Activated T-helper 1 cell treated with anti-CD3 and anti-CD28 coated beads, Interleukin-12 subunit alpha, Interleukin-12 subunit beta, Interleukin-2, Interleukin-4 antibody, amounts not matched to agents 30 ng/mL and 10 ng/mL and 1 ng/mL, durations not matched to agents 14 hours and 24 hours and 36 hours (primary cell): ENCODE data around the gene VWA5B1. TPM values are rescaled to one million over a fixed set of nuclear protein-coding genes. Genes with fewer than 3 reads are reported as not detected.
"Not testable (repeated sequence)": the region's sequence is repeated elsewhere in the genome, so short reads cannot be mapped to it uniquely, and the experiment has no call there.

Experiments
- DNase-seq: peaks from one replicate; pipeline ENCODE4 v3.0.0; 2021; ENCODE audit warnings: low spot score
- H3K27ac Mint-ChIP-seq: one replicate; pipeline ENCODE4 v1.8.0; 2021; ENCODE audit warnings: mild to moderate bottlenecking, mixed read lengths
- H3K27me3 Mint-ChIP-seq: one replicate; pipeline ENCODE4 v1.8.0; 2022; ENCODE audit warnings: mild to moderate bottlenecking, moderate library complexity, mixed read lengths; ENCODE audit not compliant: insufficient read depth
- H3K36me3 Mint-ChIP-seq: one replicate; pipeline ENCODE4 v1.8.0; 2021; ENCODE audit warnings: low read depth, mixed read lengths
- H3K4me1 Mint-ChIP-seq: one replicate; pipeline ENCODE4 v1.8.0; 2021; ENCODE audit warnings: low read depth, mixed read lengths
- H3K4me3 Mint-ChIP-seq: one replicate; pipeline ENCODE4 v1.8.0; 2021; ENCODE audit warnings: mild to moderate bottlenecking, moderate library complexity, mixed read lengths
- H3K9me3 Mint-ChIP-seq: one replicate; pipeline ENCODE4 v1.8.0; 2021; ENCODE audit warnings: mixed read lengths
- intact Hi-C: fragments of 100-400 bp; cut with micrococcal nuclease; formaldehyde crosslinking; loops from one replicate; pipeline ENCODE4 v1.15.1; 2024
- total RNA-seq: library from RNA; stranded (reverse); gene quantifications from 2 replicates; pipeline ENCODE4 v1.2.3, GENCODE V29; 2022

Gene VWA5B1
- total RNA-seq, 1 donor from 2014 or later: 0.05 TPM

DNA sequence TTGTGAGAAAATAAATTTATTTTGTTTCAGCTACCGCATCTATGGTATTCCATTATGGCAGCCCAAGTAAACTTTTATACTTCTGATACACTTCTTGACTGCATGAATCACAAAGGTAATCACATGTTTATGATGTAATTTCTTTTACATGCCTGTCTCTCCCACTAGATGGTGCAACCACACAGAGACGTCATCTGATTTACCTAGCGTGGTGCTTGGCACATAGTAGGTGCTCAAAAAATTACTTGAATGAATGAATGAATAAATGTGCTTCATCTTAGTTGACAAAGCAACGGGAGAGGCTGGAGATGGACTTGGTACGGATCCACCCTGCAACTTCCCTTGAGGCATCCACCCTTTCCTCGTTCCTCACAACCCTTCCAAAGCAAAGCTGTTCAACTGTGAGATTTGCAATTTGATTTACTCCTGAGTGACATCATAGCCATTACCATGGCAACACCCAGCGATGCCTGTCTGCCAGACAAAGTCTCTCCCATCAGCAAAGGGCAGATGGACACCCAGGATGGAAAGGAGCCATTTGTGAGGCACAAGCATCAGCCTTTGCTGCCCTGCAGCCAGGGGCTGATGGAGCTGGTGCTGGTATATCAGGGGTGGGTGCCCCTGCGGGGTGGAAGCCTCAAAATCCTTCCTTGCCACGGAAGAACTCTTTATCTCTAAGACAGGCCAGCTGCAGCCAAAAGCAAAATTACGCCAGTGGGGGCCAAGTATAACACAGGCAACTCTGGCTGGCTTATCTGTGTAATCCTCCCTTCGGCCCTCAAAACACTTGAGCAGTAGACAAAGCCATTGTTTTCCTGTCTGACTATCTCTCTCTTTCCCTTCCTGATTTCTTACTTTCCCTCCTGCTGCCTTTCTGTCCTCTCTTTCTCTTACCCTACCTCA lies 18.9 kb upstream of the VWA5B1 start:
- no peak overlapping the region for H3K27ac Mint-ChIP-seq
- no peak overlapping the region for H3K4me3 Mint-ChIP-seq
- DNase-seq: no peak
- intact Hi-C loops: no loop called here
- H3K4me1 Mint-ChIP-seq: no peaks in the 10 kb centered on the region
- peaks cover 8% of the 10 kb centered on the region for H3K9me3 Mint-ChIP-seq
- H3K36me3 Mint-ChIP-seq: no peaks in the 10 kb centered on the region
- peaks cover 14% of the 10 kb centered on the region for H3K27me3 Mint-ChIP-seq

DNA sequence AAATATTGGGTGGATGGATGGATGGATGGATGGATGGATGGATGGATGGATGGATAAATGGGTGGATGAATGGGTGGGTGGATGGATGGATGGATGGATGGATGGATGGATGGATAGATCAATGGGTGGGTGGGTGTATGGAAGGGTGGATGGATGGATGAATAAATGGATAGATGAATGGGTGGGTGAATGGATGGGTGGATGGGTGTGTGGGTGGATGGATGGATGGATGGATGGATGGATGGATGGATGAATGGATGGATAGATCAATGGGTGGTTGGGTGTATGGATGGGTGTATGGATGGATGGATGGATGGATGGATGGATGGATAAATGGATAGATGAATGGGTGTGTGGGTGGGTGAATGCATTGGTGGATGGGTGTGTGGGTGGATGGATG lies 17.0 kb upstream of the VWA5B1 start:
- intact Hi-C loops, H3K4me1 Mint-ChIP-seq, H3K36me3 Mint-ChIP-seq, H3K4me3 Mint-ChIP-seq, H3K9me3 Mint-ChIP-seq, H3K27ac Mint-ChIP-seq, DNase-seq: not testable (repeated sequence)
- peaks cover 12% of the 10 kb centered on the region for H3K27me3 Mint-ChIP-seq

DNA sequence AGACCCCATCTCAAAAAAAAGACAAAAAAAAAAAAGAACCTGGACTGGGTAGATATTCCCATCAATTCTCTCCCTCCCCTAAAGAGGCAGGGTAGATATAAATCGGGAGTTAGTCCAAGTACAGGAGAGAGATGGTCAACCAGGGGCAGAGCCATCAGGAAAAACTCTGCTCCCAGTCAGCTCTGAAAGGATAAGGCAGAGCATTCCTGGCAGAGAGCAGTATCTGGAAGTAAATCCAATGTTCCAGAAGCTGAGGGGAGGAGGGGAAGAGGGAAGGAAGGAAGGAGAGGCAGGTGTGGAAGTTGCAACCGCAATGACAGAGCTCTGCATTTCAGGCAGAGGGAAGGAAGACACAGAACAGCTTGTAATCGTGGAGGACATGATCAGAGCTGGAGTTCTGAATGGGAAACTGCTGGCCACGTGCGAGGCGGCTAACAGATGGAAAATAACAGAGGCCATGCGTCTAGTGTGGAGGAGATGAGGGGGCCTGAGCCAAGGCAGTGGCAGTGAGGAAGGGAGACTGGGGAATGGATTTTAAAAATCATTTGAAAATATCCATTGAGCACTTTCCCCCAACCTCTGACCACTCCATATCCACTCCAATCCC lies 15.3 kb upstream of the VWA5B1 start:
- Mint-ChIP-seq H3K27me3 (peaks cover 12% of the 10 kb centered on the region), H3K9me3 (peaks cover 7% of the 10 kb centered on the region), H3K4me3 (no peak overlapping the region), H3K36me3 (no peaks in the 10 kb centered on the region), H3K27ac (no peak overlapping the region), H3K4me1 (no peaks in the 10 kb centered on the region)
- intact Hi-C loops: no loop called here
- DNase-seq: no peak

DNA sequence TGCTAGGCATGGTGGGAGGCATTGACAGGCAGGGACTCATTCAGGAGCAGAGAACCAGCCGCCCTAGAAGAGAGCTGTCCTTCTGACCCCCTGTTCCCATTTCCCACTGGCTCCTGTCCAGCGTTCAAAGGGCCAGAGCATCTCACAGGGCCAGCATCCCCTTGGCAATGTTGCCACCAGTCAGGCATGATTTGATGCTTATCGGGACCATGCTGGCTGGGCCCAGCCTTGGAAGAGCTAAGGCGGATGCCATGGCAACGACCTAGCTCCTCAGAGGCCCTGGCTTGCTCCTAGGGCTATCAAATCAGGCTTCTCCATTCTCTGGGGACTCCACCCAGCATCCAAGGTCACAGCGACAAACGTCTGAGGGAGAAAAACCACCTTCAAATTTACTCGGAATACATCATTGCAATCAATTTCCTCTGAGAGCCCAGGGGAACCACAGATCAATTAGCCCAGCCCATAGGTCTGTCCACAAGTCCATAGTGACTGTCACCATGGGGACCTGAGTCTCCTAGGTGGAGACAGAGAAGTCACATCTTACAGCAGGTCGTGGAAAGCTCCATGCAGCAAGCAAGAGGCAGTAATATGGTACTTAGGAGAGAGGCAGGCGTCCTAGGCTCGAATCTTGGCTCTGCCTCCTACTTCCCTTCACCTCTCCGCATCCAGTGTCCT lies 14.1 kb upstream of the VWA5B1 start:
- no peak for DNase-seq
- Mint-ChIP-seq H3K27ac (no peak overlapping the region), H3K4me3 (no peak overlapping the region), H3K9me3 (no peaks in the 10 kb centered on the region), H3K36me3 (no peaks in the 10 kb centered on the region), H3K4me1 (no peaks in the 10 kb centered on the region), H3K27me3 (peaks cover 7% of the 10 kb centered on the region)
- intact Hi-C loops: no loop called here

DNA sequence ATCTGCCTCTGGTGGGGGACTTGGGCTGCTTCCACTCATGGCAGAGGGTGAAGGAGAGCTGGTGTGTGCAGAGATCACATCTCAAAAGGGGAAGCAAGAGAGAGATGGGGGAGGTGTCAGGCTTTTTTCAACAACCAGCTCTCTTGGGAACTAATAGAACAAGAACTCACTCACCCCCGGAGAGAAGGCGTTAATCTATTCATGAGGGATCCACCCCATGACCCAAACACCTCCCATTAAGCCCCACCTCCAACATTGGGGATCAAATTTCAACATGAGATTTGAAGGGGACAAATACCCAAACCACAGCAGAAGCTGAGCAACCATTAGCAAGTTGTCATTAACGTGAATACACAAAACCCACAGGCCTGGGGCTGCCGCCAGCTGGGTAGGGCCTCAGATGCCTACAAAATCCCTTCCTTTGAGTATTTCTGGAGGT lies 12.0 kb upstream of the VWA5B1 start:
- H3K4me1 Mint-ChIP-seq: no peaks in the 10 kb centered on the region
- no peak overlapping the region for H3K4me3 Mint-ChIP-seq
- no peaks in the 10 kb centered on the region for H3K9me3 Mint-ChIP-seq
- intact Hi-C loops: no loop called here
- DNase-seq: no peak
- H3K27ac Mint-ChIP-seq: no peak overlapping the region
- H3K36me3 Mint-ChIP-seq: no peaks in the 10 kb centered on the region
- H3K27me3 Mint-ChIP-seq: peaks cover 7% of the 10 kb centered on the region

DNA sequence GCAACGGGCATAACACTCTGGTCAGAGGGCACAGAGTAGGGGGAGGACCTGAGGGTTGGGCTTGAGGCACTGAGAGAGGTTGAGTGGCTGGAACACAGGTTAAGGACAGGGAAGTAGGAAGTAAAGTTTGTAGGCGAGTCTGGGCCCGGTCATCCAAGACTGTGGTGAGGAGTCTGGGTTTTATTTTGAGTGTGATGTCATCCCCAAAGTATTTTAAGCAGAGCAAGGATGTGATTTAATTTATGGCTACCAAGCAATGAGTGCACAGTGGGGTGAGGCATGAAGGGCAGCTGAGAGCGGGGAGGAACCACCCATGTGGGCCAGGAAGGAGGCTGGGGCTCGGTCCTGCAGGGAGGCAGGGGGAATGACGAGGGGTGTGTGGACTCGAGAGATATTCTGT lies 11.2 kb upstream of the VWA5B1 start:
- Mint-ChIP-seq H3K27ac (no peak overlapping the region), H3K36me3 (no peaks in the 10 kb centered on the region), H3K4me1 (no peaks in the 10 kb centered on the region), H3K4me3 (no peak overlapping the region), H3K9me3 (no peaks in the 10 kb centered on the region), H3K27me3 (peaks cover 7% of the 10 kb centered on the region)
- no peak for DNase-seq
- intact Hi-C loops: no loop called here

DNA sequence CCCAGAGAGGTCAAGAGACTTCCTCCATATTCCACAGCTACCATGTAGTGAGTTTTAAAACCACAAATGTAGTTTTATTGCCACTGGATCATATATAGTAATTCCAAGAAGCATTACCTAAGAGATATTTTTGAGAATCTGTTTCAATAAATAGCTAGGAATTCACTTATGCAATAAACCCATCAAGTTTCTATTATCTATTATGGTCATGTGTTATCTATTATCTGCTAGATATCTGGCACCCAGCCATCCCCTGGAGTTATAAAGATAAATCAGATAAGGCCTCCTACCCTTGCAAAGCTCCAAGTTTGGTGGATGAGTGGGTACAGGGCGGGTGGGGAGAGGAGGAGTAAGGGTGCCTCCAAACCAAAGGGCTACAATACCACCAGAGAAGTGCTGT lies 10.3 kb upstream of the VWA5B1 start:
- Mint-ChIP-seq H3K36me3 (no peaks in the 10 kb centered on the region), H3K4me1 (no peaks in the 10 kb centered on the region), H3K4me3 (no peak overlapping the region), H3K27me3 (peaks cover 14% of the 10 kb centered on the region), H3K27ac (no peak overlapping the region), H3K9me3 (no peaks in the 10 kb centered on the region)
- intact Hi-C loops: no loop called here
- DNase-seq: no peak

DNA sequence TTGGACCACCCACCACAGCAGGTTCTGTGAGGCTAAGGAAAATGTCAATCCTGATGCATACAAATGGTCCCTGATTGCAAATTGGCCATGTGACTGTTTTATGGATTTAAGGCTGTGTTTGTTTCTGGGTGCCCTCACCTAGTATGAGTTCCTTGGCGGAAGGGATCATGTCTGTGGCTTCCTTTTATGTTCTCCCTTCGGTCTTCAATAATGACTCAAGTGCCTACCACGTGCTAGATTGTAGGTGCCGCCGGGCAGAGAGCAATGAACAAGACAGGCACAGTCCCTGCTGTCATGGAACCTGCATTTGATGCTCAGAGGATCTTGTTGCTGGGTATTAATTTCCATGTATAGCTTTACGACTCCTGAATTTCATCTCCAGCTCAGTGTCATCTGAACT lies 9.8 kb upstream of the VWA5B1 start:
- no peaks in the 10 kb centered on the region for H3K4me1 Mint-ChIP-seq
- no peaks in the 10 kb centered on the region for H3K9me3 Mint-ChIP-seq
- peaks cover 14% of the 10 kb centered on the region for H3K27me3 Mint-ChIP-seq
- H3K27ac Mint-ChIP-seq: no peak overlapping the region
- DNase-seq: no peak
- intact Hi-C loops: no loop called here
- no peak overlapping the region for H3K4me3 Mint-ChIP-seq
- no peaks in the 10 kb centered on the region for H3K36me3 Mint-ChIP-seq

DNA sequence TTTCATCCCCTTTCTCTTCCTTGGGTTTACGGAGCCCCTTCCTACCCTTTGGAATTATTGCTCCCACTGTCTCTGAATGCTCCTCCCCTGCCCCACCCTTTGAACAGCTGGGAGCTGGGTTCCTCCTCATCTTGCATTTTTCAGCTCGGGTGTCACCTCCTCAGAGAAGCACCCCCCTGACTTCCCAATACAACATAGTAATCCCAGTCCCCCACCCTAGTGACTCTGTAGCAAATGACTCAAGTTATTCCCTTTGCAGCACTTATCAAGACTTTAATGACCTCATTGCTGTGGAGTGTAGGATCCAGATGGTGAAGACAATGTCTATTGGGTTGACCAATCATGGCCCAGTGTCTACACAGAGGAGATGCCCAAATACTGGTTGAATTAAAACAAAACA lies 8.9 kb upstream of the VWA5B1 start:
- DNase-seq: no peak
- intact Hi-C loops: no loop called here
- H3K36me3 Mint-ChIP-seq: no peaks in the 10 kb centered on the region
- H3K4me3 Mint-ChIP-seq: no peak overlapping the region
- no peak overlapping the region for H3K27ac Mint-ChIP-seq
- no peaks in the 10 kb centered on the region for H3K4me1 Mint-ChIP-seq
- H3K9me3 Mint-ChIP-seq: no peaks in the 10 kb centered on the region
- H3K27me3 Mint-ChIP-seq: peaks cover 17% of the 10 kb centered on the region

DNA sequence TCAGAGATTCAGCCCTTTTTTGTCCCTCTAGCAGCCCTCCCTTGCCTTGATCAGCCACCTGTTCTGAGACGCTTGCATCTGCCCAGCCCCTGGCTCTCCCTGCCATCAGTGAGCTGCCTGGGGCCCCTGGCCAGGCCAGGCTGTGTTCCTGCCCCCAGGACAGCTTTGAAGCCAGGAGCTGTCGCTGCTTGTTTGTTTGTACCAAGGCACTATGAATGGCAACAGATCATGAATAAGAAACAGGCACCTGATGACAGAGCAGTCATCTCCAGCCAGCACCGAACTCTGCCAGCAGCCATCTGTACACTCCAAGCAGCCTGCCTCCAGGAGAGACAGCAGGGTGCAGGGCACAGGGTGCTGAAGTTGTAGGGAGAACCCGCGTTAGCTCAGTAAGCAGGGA lies 8.1 kb upstream of the VWA5B1 start:
- H3K27me3 Mint-ChIP-seq: peaks cover 17% of the 10 kb centered on the region
- H3K4me1 Mint-ChIP-seq: no peaks in the 10 kb centered on the region
- H3K4me3 Mint-ChIP-seq: no peak overlapping the region
- intact Hi-C loops: no loop called here
- H3K36me3 Mint-ChIP-seq: no peaks in the 10 kb centered on the region
- H3K9me3 Mint-ChIP-seq: no peaks in the 10 kb centered on the region
- H3K27ac Mint-ChIP-seq: no peak overlapping the region
- DNase-seq: no peak

DNA sequence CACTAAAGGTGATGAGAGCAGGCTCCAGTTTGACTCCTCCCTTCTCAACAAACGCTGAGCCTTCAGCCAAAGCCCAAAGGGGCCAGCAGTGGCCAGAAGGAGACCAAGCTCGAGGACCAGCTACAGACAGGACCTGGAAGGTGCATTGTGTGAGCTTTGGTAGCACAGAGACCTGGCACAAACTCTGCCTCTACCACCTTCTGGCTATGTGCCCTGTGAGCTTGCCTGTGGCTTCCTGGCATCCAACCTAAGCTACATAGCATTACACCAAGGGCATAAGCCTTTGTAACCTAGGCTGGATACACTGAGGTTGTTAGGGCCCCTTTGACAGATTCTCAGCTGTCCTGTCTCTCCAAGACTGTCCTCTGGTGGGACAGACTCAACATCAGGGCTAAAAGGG lies 6.6 kb upstream of the VWA5B1 start:
- no peak for DNase-seq
- Mint-ChIP-seq H3K36me3 (no peaks in the 10 kb centered on the region), H3K4me1 (no peaks in the 10 kb centered on the region), H3K27me3 (peaks cover 23% of the 10 kb centered on the region), H3K9me3 (no peaks in the 10 kb centered on the region), H3K27ac (no peak overlapping the region), H3K4me3 (no peak overlapping the region)
- intact Hi-C loops: no loop called here

DNA sequence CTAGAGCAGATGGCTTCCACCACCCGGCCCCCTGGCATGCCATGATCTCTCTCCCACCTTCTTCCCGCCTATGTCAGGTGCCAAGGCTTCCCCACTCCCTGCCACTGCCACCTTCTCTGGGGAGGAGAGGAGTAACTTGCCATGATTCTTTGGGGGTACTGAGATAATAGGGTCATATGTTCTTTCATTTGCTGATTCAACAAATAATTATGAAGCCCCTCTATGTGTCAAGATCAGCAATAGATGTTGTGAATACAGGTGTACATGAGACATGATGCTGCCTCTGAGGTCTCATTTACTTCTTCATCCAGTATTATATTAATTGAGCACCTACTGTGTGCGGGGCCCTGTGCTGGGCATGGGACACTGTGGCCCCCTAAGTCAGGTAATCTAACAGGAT lies 6.0 kb upstream of the VWA5B1 start:
- DNase-seq: no peak
- no peaks in the 10 kb centered on the region for H3K9me3 Mint-ChIP-seq
- no peaks in the 10 kb centered on the region for H3K36me3 Mint-ChIP-seq
- H3K4me3 Mint-ChIP-seq: no peak overlapping the region
- intact Hi-C loops: no loop called here
- H3K27me3 Mint-ChIP-seq: peaks cover 28% of the 10 kb centered on the region
- H3K27ac Mint-ChIP-seq: no peak overlapping the region
- H3K4me1 Mint-ChIP-seq: no peaks in the 10 kb centered on the region

DNA sequence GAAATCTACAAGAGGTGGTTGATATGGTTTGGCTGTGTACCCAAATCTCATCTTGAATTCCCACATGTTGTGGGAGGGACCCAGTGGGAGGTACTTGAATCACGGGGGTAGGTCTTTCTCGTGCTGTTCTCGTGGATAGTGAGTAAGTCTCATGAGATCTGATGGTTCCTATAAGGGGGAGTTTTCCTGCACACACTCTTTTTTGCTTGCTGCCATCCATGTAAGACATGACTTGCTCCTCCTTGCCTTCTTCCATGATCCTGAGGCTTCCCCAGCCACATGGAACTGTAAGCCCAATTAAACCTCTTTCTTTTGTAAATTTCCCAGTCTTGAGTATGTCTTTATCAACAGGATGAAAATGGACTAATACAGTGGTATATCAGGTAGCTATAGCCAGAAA lies 5.2 kb upstream of the VWA5B1 start:
- intact Hi-C loops: no loop called here
- Mint-ChIP-seq H3K4me3 (no peak overlapping the region), H3K9me3 (no peaks in the 10 kb centered on the region), H3K27ac (no peak overlapping the region), H3K4me1 (no peaks in the 10 kb centered on the region), H3K27me3 (peaks cover 31% of the 10 kb centered on the region), H3K36me3 (no peaks in the 10 kb centered on the region)
- no peak for DNase-seq
